Measurements from ENCODE around the gene KCTD16. TPM values are rescaled to one million over a fixed set of nuclear protein-coding genes. Genes with fewer than 3 reads are reported as not detected.

The KCTD16 gene
- total RNA-seq, 1 donor from 2014 or later: 5.6 TPM

- Mint-ChIP-seq H3K4me3 (ENCODE audit: unreplicated experiment) (no peak overlapping the region), H3K9me3 (ENCODE audit: unreplicated experiment) (peaks cover 8% of the 10 kb centered on the region), H3K4me1 (ENCODE audit: low read depth, unreplicated experiment) (peaks cover 22% of the 10 kb centered on the region), H3K27ac (ENCODE audit: unreplicated experiment) (no peak overlapping the region), H3K27me3 (ENCODE audit: low read depth, unreplicated experiment) (no peaks in the 10 kb centered on the region), H3K36me3 (ENCODE audit: low read depth, unreplicated experiment) (no peaks in the 10 kb centered on the region)
- no peaks in the 10 kb centered on the region for H3K4me1 ChIP-seq (ENCODE audit: insufficient read depth, low read length)
- no peak overlapping the region for H3K4me2 ChIP-seq (ENCODE audit: low read length)
- H3K9me3 ChIP-seq (ENCODE audit: insufficient read depth, low read depth, low read length): no peaks in the 10 kb centered on the region
- DNase-seq (ENCODE audit: low read depth) (no peak), FAIRE-seq (no peak)
- H3K27me3 ChIP-seq (ENCODE audit: insufficient read depth, low read length): no peaks in the 10 kb centered on the region
- no peak for TF ChIP-seq EZH2 (IDR thresholded peaks at IDR 0.05; ENCODE audit: insufficient read depth, low read length)
- no peak for TF ChIP-seq CTCF (IDR thresholded peaks at IDR 0.05; ENCODE audit: insufficient read depth, low read depth, low read length)
- no peaks in the 10 kb centered on the region for H3K79me2 ChIP-seq (ENCODE audit: insufficient read depth, low read length)
- H3K4me3 ChIP-seq (ENCODE audit: insufficient read depth, low read depth, low read length): no peak overlapping the region
- H4K20me1 ChIP-seq (ENCODE audit: insufficient read depth, low read length): no peaks in the 10 kb centered on the region
- no peaks in the 10 kb centered on the region for H3K36me3 ChIP-seq (ENCODE audit: insufficient read depth, low read length)
- no peak overlapping the region for H2AFZ ChIP-seq (ENCODE audit: low read depth, low read length)
- no peak overlapping the region for H3K27ac ChIP-seq (ENCODE audit: low read depth, low read length)
- no peak overlapping the region for H3K9ac ChIP-seq (ENCODE audit: low read length)
Measured at GRCh38 chr5:144429905-144430304, 259.2 kb downstream of the KCTD16 start.

- Histone ChIP-seq H3K27ac (ENCODE audit: low read depth, low read length) (no peak overlapping the region), H3K4me2 (ENCODE audit: low read length) (no peak overlapping the region), H3K36me3 (ENCODE audit: insufficient read depth, low read length) (no peaks in the 10 kb centered on the region), H3K9ac (ENCODE audit: low read length) (no peak overlapping the region), H2AFZ (ENCODE audit: low read depth, low read length) (no peak overlapping the region), H3K9me3 (ENCODE audit: insufficient read depth, low read depth, low read length) (no peaks in the 10 kb centered on the region), H3K27me3 (ENCODE audit: insufficient read depth, low read length) (no peaks in the 10 kb centered on the region), H3K79me2 (ENCODE audit: insufficient read depth, low read length) (no peaks in the 10 kb centered on the region), H3K4me1 (ENCODE audit: insufficient read depth, low read length) (no peaks in the 10 kb centered on the region), H3K4me3 (ENCODE audit: insufficient read depth, low read depth, low read length) (no peak overlapping the region), H4K20me1 (ENCODE audit: insufficient read depth, low read length) (no peaks in the 10 kb centered on the region)
- H3K9me3 Mint-ChIP-seq (ENCODE audit: unreplicated experiment): peaks cover 10% of the 10 kb centered on the region
- H3K4me3 Mint-ChIP-seq (ENCODE audit: unreplicated experiment): no peak overlapping the region
- no peak overlapping the region for H3K27ac Mint-ChIP-seq (ENCODE audit: unreplicated experiment)
- H3K27me3 Mint-ChIP-seq (ENCODE audit: low read depth, unreplicated experiment): no peaks in the 10 kb centered on the region
- peaks cover 8% of the 10 kb centered on the region for H3K4me1 Mint-ChIP-seq (ENCODE audit: low read depth, unreplicated experiment)
- FAIRE-seq (no peak), DNase-seq (ENCODE audit: low read depth) (no peak)
- no peaks in the 10 kb centered on the region for H3K36me3 Mint-ChIP-seq (ENCODE audit: low read depth, unreplicated experiment)
- TF ChIP-seq CTCF (IDR thresholded peaks at IDR 0.05; ENCODE audit: insufficient read depth, low read depth, low read length) (no peak), EZH2 (IDR thresholded peaks at IDR 0.05; ENCODE audit: insufficient read depth, low read length) (no peak)
Measured at GRCh38 chr5:144433140-144433822, 262.6 kb downstream of the KCTD16 start.

GRCh38 chr5:144433893-144434292, 263.2 kb downstream of the KCTD16 start:
- FAIRE-seq (no peak), DNase-seq (ENCODE audit: low read depth) (no peak)
- Histone ChIP-seq H2AFZ (ENCODE audit: low read depth, low read length) (no peak overlapping the region), H3K27ac (ENCODE audit: low read depth, low read length) (no peak overlapping the region), H3K4me1 (ENCODE audit: insufficient read depth, low read length) (no peaks in the 10 kb centered on the region), H4K20me1 (ENCODE audit: insufficient read depth, low read length) (no peaks in the 10 kb centered on the region), H3K9ac (ENCODE audit: low read length) (no peak overlapping the region), H3K4me3 (ENCODE audit: insufficient read depth, low read depth, low read length) (no peak overlapping the region), H3K4me2 (ENCODE audit: low read length) (no peak overlapping the region), H3K9me3 (ENCODE audit: insufficient read depth, low read depth, low read length) (no peaks in the 10 kb centered on the region), H3K79me2 (ENCODE audit: insufficient read depth, low read length) (no peaks in the 10 kb centered on the region), H3K36me3 (ENCODE audit: insufficient read depth, low read length) (no peaks in the 10 kb centered on the region), H3K27me3 (ENCODE audit: insufficient read depth, low read length) (no peaks in the 10 kb centered on the region)
- H3K27me3 Mint-ChIP-seq (ENCODE audit: low read depth, unreplicated experiment): no peaks in the 10 kb centered on the region
- H3K27ac Mint-ChIP-seq (ENCODE audit: unreplicated experiment): no peak overlapping the region
- peaks cover 10% of the 10 kb centered on the region for H3K9me3 Mint-ChIP-seq (ENCODE audit: unreplicated experiment)
- no peak overlapping the region for H3K4me3 Mint-ChIP-seq (ENCODE audit: unreplicated experiment)
- no peaks in the 10 kb centered on the region for H3K36me3 Mint-ChIP-seq (ENCODE audit: low read depth, unreplicated experiment)
- TF ChIP-seq EZH2 (IDR thresholded peaks at IDR 0.05; ENCODE audit: insufficient read depth, low read length): no peak
- no peak for TF ChIP-seq CTCF (IDR thresholded peaks at IDR 0.05; ENCODE audit: insufficient read depth, low read depth, low read length)
- peaks cover 4% of the 10 kb centered on the region for H3K4me1 Mint-ChIP-seq (ENCODE audit: low read depth, unreplicated experiment)
